Stomach (tissue), 9 donors: ENCODE measurements around the gene RCOR1. TPM values are rescaled to one million over a fixed set of nuclear protein-coding genes. Genes with fewer than 3 reads are reported as not detected.

Experiments
- DNase-seq, 2 donors: peaks; one replicate each; pipeline versions ENCODE4 v3.0.0 to v3.0.0-alpha.2; 2013 to 2019
- H3K27ac ChIP-seq, 5 donors: fragments of 200-600 bp in 4 of 5; sonication (generic) in 4 of 5; one replicate each; pipeline ENCODE4 v1.5.1; 2013 to 2019; ENCODE audit warnings: mild to moderate bottlenecking in 1 of 5, moderate library complexity in 1 of 5
- H3K27me3 ChIP-seq, 3 donors: fragments of 200-600 bp; sonication (generic); one replicate each; pipeline ENCODE4 v1.5.1; 2017 to 2019; ENCODE audit warnings: mixed run types in 1 of 3
- H3K36me3 ChIP-seq, 4 donors: fragments of 200-600 bp; sonication (generic); 1 replicate in 3 of 4; 2 replicates in 1 of 4; pipeline ENCODE4 v1.5.1; 2016 to 2019
- H3K4me1 ChIP-seq, 4 donors: fragments of 200-600 bp; sonication (generic); one replicate each; pipeline ENCODE4 v1.5.1; 2016 to 2019
- H3K4me3 ChIP-seq, 4 donors: fragments of 200-600 bp; sonication (generic) in 3 of 4; one replicate each; pipeline ENCODE4 v1.5.1; 2016 to 2019; ENCODE audit warnings: mild to moderate bottlenecking in 1 of 4
- H3K9me3 ChIP-seq, 4 donors: fragments of 200-600 bp; sonication (generic); one replicate each; pipeline ENCODE4 v1.5.1; 2016 to 2019
- EP300 ChIP-seq: sonication (generic); formaldehyde crosslinking; IDR thresholded peaks from one replicate; pipeline ENCODE4 v1.6.1; 2017; ENCODE audit warnings: antibody characterized with exemption
- POLR2A ChIP-seq, 4 donors: fragments of 450-650 bp; IDR thresholded peaks; one replicate each; pipeline ENCODE4 v1.6.1; 2016; ENCODE audit warnings: antibody characterized with exemption in 4 of 4, control low read depth in 2 of 4, mild to moderate bottlenecking in 1 of 4, moderate library complexity in 1 of 4
- POLR2AphosphoS5 ChIP-seq, 3 donors: sonication (generic); formaldehyde crosslinking; IDR thresholded peaks; one replicate each; pipeline ENCODE4 v1.6.1; 2016; ENCODE audit warnings: antibody characterized with exemption in 3 of 3
- WGBS, 5 donors: extraction: QIAGEN DNeasy Blood & Tissue Kit in 3 of 5; methylation state at CpG; one replicate each; pipeline versions ENCODE4 v1.1.5 to v1.1.7; 2013 to 2018; 5-methylcytosine and 5-hydroxymethylcytosine counted together
- intact Hi-C: fragments of 100-400 bp; cut with DNase I; formaldehyde crosslinking; loops from one replicate; pipeline ENCODE4 v1.15.1; 2023; ENCODE audit warnings: low total_unique reads
- polyA plus RNA-seq, 3 donors: library from polyadenylated mRNA; stranded (reverse); fragments of 200-250 nt; gene quantifications; one replicate each; pipeline ENCODE4 v1.2.3, GENCODE V29; 2013
- total RNA-seq, 5 donors: library from RNA; depleted of rRNA; stranded (reverse); fragments of >200 nt; gene quantifications; one replicate each; pipeline versions ENCODE4 v1.1.0 to v1.2.3, GENCODE V29; 2014 to 2016
- TF ChIP-seq, protein P1 (sequence below), 7 experiments: fragments of 450-650 bp in 4 of 7; fragments of 200-600 bp in 3 of 7; sonication (generic) in 3 of 7; IDR thresholded peaks; one replicate each; pipeline ENCODE4 v1.5.1; 2016 to 2019; ENCODE audit warnings: antibody characterized with exemption in 7 of 7, control low read depth in 2 of 7, mild to moderate bottlenecking in 1 of 7
- donor health status: healthy with polysubstance abuse.
- donor health status: Bipolar disorder and iron deficiency.
- donor health status: healthy.

Gene RCOR1
- total and polyA plus RNA-seq, 8 donors = 4.9 to 60.7 (median 8.3) TPM

DNA sequence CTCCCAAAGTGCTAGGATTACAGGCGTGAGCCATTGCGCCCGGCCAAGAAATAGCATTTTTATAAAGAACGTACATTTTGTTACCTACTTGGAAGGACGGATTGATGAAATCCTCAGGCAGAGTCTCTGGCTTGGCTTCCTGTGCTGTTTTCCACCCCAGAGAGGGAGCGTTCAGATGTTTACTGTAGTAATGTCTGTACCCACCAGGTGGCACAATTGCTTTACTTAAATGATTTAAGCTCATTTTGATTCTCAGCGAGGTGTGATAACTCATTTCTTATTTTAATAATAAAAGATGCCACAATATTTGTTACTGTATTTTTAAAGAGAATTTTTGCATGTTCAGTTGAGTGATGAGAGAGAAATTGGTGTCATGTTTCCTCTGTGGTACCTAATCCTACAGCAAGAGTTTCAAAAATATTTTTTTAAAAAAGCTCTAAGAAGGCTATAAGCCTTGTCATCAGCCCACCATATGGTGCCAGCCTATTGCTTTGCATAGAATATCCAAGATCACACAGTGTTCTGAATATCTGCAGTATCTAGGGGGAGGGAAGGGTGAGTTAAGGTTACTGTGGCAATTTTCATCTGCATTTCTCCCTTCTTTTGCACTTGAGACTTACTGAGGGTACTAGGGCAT is 102.2 kb downstream of the RCOR1 start:
- intact Hi-C loops = no loop called here

DNA sequence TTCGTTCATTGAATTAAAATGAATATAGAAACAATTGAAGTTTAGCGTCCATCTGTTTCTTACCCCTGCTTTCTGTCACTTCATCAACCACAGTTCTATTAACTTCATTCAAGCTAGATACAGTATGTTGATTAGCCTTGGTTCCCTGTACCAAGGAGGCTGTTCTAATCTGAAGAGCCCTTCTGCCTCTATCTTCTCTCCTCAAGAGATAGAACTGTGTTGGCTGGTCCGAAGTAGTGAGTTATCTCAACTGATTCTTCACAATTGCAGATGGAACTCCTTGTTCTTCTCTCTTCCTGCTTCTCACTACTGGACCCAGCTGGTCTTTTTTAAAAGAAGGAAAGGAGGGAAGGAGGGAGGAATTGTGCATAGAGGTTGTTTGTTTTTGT is 102.7 kb downstream of the RCOR1 start:
- no peaks in the 10 kb centered on the region for H3K36me3 ChIP-seq
- peaks cover 5 to 90% (median 54%) of the 10 kb centered on the region in 4 donors for H3K4me1 ChIP-seq
- no peak overlapping the region for H3K27ac ChIP-seq
- H3K27me3 ChIP-seq = no peaks in the 10 kb centered on the region
- DNase-seq = no peak
- WGBS, 5 donors = 56 to 64% (median 63%) methylated on average over 3 of the region's 3 CpGs
- no peaks in the 10 kb centered on the region for H3K9me3 ChIP-seq
- intact Hi-C loops = no loop called here
- H3K4me3 ChIP-seq = no peak overlapping the region
- TF ChIP-seq POLR2A (IDR thresholded peaks at IDR 0.05) (no peak), POLR2AphosphoS5 (IDR thresholded peaks at IDR 0.05) (no peak), EP300 (no peak)
- TF ChIP-seq, protein P1, sequence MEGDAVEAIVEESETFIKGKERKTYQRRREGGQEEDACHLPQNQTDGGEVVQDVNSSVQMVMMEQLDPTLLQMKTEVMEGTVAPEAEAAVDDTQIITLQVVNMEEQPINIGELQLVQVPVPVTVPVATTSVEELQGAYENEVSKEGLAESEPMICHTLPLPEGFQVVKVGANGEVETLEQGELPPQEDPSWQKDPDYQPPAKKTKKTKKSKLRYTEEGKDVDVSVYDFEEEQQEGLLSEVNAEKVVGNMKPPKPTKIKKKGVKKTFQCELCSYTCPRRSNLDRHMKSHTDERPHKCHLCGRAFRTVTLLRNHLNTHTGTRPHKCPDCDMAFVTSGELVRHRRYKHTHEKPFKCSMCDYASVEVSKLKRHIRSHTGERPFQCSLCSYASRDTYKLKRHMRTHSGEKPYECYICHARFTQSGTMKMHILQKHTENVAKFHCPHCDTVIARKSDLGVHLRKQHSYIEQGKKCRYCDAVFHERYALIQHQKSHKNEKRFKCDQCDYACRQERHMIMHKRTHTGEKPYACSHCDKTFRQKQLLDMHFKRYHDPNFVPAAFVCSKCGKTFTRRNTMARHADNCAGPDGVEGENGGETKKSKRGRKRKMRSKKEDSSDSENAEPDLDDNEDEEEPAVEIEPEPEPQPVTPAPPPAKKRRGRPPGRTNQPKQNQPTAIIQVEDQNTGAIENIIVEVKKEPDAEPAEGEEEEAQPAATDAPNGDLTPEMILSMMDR (IDR thresholded peaks at IDR 0.05) = no peak

More for the DNA sequence above, 102.2 kb downstream of the RCOR1 start:
- peaks cover 5 to 95% (median 56%) of the 10 kb centered on the region in 4 donors for H3K4me1 ChIP-seq
- TF ChIP-seq EP300 (no peak), POLR2AphosphoS5 (IDR thresholded peaks at IDR 0.05) (peak in 1 of 3 donors; percentile 28)
- TF ChIP-seq, protein P1 (IDR thresholded peaks at IDR 0.05) = peak in 5 of 7 experiments; percentile 40 to 79 (median 71)
- H3K9me3 ChIP-seq = no peaks in the 10 kb centered on the region
- peak; percentile 71 to 89 for DNase-seq
- no peak overlapping the region for H3K4me3 ChIP-seq
- no peaks in the 10 kb centered on the region for H3K36me3 ChIP-seq
- no peak overlapping the region for H3K27ac ChIP-seq
- 17 to 24% (median 19%) methylated on average over 7 of the region's 7 CpGs for WGBS, 5 donors
- H3K27me3 ChIP-seq = no peaks in the 10 kb centered on the region

DNA sequence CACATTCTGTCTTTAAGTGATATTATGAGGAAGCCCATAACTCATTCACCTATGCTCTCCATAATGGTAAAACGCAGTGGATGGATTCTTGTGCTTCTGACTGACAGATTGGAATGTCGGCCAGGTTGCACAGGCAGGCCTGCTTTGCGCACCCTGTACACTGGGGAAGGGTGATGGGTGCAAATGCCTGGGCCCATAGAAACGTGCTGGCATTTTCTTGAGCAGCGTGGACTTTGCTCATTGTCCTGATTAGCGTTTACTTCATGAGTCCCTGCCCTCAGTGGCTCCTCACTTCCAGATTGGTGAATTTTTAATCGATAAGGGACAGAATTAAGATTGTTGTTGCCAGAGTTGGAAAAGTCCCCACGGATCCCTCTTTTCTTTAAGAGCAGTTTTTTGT is 103.9 kb downstream of the RCOR1 start:
- intact Hi-C loops = no loop called here
- peaks cover 5 to 78% (median 44%) of the 10 kb centered on the region in 4 donors for H3K4me1 ChIP-seq
- no peaks in the 10 kb centered on the region for H3K27me3 ChIP-seq
- peaks cover 0 to 2% (median 0%) of the 10 kb centered on the region in 4 donors for H3K36me3 ChIP-seq
- H3K9me3 ChIP-seq = no peaks in the 10 kb centered on the region
- H3K27ac ChIP-seq = no peak overlapping the region
- H3K4me3 ChIP-seq = no peak overlapping the region
- TF ChIP-seq, protein P1 (IDR thresholded peaks at IDR 0.05) = no peak
- TF ChIP-seq EP300 (no peak), POLR2AphosphoS5 (IDR thresholded peaks at IDR 0.05) (no peak), POLR2A (IDR thresholded peaks at IDR 0.05) (no peak)
- 31 to 61% (median 46%) methylated on average over 8 of the region's 8 CpGs for WGBS, 5 donors
- DNase-seq = peak in 1 of 2 donors; percentile 34

DNA sequence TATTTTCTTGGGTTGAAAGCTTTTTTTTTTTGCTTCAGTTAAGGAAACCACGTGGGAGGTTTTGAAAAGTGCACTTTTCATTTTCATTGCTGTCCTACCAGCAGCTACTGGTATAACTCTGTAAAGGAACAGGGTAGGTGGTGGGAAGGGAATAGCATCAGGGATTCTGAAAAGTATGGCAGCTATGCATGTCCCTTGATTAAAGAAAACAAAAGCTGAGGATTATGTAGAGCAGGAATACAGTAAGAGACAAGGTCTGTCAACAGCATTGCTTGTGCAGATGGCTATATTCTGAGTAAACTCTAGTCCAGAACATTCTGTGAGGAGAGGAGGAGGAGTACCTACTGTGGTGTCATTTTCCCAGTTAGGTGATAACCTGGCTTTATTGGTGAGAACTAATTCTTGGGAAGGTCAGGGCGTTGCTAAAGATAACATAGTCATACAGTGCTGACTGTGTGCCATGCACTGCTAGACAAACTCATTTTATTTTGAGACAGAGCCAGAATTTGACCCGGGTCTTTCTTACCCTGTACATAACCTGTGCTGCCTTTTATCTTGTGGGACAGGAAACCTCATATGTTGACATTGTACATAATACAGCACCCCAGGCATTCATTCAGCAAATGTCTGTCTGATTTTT is 104.5 kb downstream of the RCOR1 start:
- no peak overlapping the region for H3K4me3 ChIP-seq
- WGBS, 5 donors = 16 to 27% (median 19%) methylated on average over 3 of the region's 3 CpGs
- peaks cover 0 to 8% (median 5%) of the 10 kb centered on the region in 4 donors for H3K36me3 ChIP-seq
- peaks cover 5 to 71% (median 41%) of the 10 kb centered on the region in 4 donors for H3K4me1 ChIP-seq
- TF ChIP-seq EP300 (no peak), POLR2A (IDR thresholded peaks at IDR 0.05) (no peak), POLR2AphosphoS5 (IDR thresholded peaks at IDR 0.05) (no peak)
- TF ChIP-seq, protein P1 (IDR thresholded peaks at IDR 0.05) = no peak
- DNase-seq = peak in 1 of 2 donors; percentile 12
- no peaks in the 10 kb centered on the region for H3K27me3 ChIP-seq
- no peak overlapping the region for H3K27ac ChIP-seq
- no peaks in the 10 kb centered on the region for H3K9me3 ChIP-seq
- intact Hi-C loops = no loop called here
